ENCODE results near the gene BHLHE40.
A peak's percentile ranks its signal among the peaks of the same experiment; 100 is the strongest.

Gene BHLHE40

GRCh38 chr3:5002871-5003247 is 23.6 kb downstream of the BHLHE40 start:
- DNase-seq = no peak

DNA sequence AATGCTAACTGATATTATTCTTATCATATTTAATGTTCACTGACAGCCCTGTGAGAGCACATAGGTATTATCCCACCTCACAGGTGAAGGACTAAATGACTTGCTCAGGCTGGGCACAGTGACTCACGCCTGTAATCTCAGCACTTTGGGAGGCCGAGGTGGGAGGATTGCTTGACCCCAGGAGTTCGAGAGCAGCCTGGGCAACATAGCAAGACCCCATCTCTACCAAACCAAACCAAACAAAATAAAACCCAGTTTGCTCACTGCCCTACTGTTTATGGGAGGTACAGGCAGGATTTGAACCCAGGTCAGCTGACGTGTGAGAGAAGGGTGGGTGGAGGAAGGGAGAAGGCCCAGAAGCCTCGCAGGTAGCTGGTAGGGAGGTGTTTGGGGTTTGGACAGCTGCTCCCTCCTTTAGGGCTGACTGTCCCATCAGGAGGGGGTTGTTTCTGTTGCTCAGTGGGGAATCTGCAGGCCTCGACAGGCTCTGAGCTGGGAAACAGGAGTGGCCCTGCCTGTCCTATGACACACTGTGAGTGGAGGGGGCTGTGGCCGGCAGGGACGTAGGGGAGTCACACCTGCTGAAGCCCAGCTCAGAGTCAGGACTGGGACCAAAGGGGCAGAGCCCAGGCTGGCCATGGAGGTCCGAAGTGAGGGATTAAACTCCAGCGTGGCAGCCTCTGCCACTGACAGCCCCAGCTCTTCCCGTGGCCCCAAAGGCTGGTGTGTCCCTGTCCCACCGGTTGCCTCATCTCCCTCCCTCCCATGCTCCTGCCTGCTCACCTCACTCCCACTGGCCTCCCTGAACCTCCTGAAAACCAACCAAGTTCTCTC is 25.3 kb downstream of the BHLHE40 start:
- DNase-seq = no peak

- DNase-seq = no peak
Measured at GRCh38 chr3:5005367-5005766, 26.1 kb downstream of the BHLHE40 start.

GRCh38 chr3:5006755-5007202 is 27.5 kb downstream of the BHLHE40 start:
- DNase-seq = peak; percentile 72 to 75

- DNase-seq = no peak
Measured at GRCh38 chr3:5007873-5008272, 28.6 kb downstream of the BHLHE40 start.

DNA sequence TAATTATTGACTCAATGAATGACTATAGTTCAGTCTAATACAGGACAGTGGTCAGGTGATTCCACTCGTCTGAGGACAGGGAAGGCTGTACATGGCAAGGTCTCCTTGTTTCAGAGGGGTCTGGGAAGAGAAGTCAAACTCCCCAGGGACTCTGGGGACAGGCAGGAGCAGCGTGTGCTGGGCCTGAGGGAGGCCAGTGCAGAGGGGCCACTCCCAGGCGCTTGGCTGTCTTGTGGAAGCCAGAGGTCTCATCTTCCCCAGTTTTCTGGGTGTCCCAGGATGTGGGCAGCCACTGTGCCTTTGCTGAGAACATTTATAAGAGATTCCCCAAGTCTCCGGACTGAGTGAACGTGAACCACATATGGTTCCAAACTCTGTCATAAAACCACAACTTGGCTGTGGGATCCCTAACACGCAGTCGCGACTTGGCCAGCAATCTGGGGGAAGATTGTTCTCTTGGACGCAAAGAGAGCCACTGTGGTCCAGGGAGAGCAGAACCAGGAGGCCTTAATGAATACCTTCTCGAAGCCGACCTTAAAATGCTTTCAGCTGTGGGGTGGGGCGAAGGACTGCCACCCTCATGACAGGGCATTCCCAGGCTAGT is 30.4 kb downstream of the BHLHE40 start:
- DNase-seq = no peak

GRCh38 chr3:5010140-5010539 is 30.9 kb downstream of the BHLHE40 start:
- DNase-seq = no peak

- DNase-seq = no peak
Measured at GRCh38 chr3:5010706-5011554, 31.7 kb downstream of the BHLHE40 start.

DNA sequence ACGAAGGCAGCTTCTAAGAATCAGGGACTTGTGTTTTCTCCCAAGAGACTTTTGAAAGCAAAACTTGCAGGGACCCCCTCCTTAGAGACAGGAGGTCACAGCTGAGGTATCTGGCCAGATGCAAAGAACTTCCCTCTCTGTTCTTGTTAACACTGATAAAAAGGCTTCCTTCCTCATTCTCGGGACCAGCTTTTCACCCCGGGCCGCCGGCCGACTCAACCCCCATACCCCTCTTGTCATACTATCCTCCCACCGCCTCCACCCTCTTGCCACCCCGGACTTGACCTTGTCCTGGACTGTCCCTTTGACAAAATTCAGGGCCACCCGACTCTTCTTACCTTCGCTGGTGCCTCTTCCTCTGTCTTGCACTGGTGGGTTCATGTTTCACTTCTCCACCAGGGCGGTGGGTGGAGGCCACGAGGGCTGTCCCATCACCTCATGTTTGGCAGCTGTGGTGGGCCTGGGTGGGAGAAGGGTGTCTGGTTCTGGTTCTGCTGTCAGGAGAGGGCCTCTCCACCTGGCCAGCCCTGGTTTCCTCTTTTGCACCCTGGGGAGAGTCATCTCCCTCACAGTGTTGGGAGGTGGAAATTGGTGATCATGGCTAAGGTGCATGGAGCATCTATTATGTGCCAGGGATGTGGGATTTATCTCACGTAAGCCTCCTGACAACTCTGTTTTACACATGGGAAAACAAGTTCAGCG is 32.5 kb downstream of the BHLHE40 start:
- no peak for DNase-seq

GRCh38 chr3:5012367-5012766 is 33.1 kb downstream of the BHLHE40 start:
- DNase-seq = no peak

DNA sequence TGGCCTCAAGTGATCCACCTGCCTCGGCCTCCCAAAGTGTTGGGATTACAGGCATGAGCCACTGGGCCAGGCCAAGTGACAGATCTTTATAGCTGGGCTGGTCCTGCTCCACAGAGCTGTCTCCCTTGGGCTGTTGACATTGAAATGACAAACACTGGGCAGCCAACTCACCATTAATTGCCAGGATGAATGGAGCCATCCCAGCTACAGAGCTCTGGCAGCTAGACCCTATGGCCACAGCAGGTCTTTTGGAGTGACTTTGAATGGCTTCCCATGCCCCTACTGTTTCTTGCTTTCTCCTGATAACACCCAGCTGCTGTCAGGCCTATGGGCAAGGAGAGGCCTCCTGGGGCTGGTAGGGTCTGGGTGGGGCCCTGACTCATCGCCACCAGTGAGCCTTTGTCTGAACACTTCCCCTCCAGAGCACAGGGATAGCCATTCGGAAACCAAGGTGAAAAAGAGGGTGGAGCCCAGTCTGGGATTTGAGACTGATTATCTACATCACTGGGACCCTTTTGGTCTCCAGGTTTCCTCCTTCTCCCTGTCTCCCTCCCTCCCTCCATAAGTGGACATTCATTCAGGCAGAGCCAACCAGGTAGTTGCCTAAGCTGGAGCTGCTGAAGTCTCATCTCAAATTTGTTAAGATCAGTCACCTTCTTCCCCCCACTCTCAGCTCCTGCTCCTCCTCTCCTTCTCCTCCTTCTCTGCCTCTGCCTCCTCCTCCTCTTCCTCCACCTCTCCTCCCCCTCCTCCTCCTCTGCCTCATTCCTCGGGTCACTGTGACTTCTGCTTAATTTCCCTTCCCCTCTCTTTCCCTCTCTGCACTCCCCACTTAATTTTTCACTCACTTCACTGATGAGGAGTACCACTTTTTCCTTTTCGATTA is 34.0 kb downstream of the BHLHE40 start:
- DNase-seq = no peak

- DNase-seq = no peak
Measured at GRCh38 chr3:5014391-5014790, 35.2 kb downstream of the BHLHE40 start.

- DNase-seq = no peak
Measured at GRCh38 chr3:5015056-5015455, 35.8 kb downstream of the BHLHE40 start.

DNA sequence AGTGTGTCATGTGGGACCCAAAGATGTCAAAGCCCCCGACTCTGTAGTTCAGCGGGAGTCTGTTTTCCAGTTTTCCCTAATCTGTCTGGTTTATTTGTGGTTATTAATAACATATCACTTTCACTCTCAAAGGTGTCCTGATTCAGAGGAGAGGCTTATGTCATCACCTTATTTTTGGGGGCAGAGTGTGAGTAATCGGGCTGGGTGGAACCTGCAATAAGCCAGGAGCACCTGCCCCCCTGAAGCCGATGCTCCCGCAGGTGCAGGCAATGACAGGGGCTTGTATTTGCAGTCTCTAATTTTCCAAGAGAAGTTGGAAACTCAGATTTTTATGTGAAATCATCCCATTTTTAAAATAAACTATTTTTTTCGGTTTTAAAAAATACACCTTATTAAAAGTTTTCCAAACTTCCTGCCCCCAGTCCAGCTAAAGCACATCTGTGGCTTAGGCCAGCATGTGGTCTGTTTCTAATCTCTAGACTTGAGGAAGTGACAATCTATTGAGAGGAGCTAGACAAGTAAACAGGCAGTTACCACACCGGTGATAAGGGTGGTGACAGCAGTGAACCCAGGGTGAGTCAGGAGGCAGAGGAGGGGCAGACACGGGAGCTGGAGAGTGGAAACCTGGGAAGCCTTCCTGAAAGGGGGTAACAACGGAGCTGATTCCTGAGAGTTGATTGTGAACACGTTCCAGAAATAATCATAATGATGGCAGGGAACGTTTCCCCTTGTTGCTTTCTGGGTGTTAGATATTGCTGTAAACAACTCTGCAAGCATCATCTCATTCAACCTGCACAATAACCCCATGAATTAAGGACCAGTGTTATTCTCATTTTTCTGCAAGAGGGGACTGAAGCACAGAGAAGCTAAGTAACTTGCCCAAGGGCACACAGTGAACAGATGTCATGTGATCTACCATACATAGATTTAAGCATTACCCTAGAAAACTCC is 37.2 kb downstream of the BHLHE40 start:
- peak in 1 of 2 donors; percentile 38 for DNase-seq

DNA sequence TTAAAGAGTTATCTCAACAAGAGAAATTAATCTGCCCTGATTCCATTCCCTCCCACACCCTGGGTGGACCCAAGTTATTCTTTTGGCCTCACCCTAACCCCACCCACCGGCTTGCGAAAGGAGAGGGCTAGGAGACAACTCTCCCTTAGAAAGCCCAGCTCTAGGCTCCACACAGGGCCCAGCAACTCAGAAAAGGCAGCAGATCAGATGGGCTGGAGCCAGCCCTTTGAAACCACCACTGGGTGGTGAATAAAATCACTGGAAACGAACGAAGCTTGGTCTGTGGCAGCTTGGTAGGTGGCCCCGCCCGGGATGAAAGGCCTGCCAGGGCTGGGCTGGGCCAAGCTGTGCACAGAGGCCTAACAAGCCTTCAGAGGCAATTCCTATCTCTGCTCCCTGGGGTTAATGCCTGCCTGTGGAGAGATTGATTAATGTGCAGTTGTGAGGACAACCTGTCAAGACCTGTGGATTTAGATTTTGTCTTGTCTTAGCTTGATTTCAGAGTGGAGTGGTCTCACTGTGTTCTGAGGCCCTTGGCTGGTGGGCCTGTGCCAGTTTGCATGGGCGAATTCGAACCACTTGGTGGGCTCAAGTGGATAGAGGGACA is 38.8 kb downstream of the BHLHE40 start:
- DNase-seq = no peak

DNA sequence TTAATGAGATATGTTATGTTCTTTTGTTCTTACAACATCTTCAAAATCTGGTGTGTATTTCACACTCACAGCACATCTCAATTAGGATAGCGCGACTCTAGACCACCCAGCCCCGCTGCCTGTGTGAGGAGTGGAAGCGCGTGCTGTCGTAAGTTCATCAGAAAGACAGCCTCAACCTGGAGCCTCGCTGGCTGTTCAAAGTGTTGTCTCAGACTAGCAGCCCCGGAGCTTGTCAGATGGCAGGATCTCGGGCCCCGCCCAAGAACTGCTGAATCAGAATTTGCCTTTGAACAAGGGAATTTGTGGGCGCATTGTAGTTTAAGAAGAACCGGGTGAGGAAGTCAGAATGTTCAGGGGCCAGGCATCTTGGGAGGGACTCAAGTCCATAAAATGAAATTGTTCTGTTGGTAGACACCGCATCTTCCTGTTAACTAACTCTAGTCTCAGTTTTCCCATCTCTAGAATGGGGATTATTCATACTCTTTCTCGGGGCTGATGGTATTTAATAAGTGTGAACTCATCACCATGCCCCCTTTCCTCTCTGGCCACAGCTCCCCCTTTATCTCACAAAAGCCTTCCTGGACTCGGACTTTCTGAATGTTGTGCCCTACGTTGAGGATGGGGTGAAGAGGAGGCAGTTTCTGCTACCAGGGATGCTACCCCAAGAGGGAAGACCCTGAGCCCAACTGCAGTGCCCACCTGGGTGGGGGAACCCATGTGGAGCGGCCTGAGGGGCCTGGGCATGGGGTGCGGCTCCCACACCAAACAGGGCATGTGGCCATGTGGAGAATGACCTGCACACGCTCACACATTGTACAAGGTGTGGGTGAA is 40.4 kb downstream of the BHLHE40 start:
- peak; percentile 73 to 76 for DNase-seq

DNA sequence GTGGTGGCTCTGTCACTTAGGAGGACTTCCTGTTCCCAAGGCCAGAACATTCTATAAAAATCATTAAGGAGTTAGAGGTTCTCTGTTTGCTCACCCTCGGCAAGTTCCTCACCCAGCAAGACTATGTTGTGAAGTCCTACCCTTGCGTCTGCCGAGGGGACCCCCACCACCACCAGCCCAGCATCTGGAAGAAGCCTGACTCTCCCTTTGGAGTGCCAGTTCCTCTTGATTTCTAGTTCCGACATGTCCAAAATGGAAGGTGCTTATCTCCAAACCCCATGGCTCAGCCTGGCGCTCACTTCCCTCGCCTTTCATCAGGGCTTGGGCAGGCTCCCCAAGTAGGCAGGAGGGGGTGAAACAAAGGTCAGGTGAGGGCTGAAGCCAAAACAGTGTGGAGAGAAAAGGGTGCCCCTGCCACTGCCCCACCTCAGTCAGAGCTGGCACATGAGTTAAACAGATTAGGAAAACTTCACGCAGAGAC is 41.0 kb downstream of the BHLHE40 start:
- DNase-seq = no peak

DNA sequence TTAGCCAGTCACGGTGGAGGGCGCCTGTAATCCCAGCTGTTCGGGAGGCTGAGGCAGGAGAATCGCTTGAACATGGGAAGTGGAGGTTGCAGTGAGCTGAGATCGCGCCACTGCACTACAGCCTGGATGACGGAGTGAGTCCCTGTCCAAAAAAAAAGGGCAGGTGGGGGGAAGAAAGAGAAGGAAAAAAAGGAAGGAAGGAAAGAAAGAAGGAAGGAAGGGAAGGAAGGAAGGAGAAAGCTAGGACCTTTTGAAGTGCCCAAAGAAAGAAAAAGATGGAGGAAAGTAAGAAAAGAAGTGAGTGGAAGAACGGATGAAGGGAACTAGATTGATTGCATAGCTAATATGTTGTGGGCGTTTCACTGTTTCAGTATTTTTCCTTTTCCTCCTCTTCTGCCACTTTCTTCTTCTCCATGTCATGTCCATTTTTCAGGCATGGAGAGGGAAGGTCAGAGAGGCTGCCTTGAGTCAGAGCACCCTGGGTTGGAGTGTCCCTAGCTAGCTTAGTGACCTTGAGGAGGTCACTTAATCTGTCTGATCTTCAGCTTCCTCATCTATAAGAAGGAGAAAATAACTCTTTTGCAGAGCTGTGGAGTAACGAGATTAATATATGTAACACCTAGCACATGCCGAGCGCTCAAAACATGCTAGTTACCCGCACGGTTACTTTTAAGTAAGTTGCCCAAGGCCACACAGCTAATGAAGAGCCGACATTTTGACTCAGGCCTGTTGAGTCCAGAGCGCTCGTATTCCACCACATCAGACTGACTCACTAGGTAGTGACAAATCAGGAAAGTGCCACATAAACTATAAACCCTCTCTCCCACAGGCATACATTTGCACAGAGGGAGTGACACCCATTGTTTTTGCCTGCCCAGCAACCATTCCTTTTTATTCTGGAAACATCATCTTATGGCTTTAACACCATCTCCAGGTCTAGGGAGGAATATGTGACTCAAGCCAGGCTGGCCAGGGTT is 42.2 kb downstream of the BHLHE40 start:
- peak in 1 of 2 donors; percentile 37 for DNase-seq
